ENCODE results near the gene NOS1AP.

Gene NOS1AP

DNA sequence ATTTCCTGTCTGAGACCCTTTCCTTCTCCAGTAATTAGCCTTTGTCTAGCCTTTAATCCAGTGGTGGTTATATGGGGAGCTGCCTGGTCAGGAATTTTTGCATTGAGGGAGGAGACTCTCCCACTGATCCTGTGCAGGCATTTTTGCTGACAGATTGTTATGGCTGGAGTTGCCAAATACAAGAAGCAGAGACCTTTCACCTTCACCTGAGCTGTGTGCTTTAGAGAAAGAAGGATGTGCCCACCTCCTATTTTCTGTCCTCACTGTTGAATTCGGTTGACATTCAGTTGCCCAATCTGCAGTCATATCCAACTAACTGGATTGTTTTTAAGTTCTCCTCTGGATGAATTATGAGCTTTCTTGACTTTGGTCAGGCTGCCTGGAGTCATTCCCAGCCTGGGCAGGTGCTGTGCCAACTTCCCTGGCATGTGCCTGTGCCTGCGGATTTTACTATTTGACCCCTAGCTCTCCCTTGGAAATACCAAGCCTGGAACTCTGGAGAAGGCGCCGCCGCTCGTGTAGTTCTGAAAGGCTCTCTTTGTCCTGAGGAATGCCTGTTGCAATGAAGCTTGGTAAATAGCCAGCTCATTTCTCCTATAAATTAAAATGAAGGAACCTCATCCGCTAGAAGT is 143.9 kb downstream of the NOS1AP start:
- Mint-ChIP-seq H3K27ac (no peak overlapping the region), H3K36me3 (no peaks in the 10 kb centered on the region), H3K9me3 (no peaks in the 10 kb centered on the region), H3K4me3 (no peak overlapping the region), H3K4me1 (no peaks in the 10 kb centered on the region)
- DNase-seq (ENCODE audit: low spot score in 2 of 2), result no peak
- ATAC-seq, result no peak

DNA sequence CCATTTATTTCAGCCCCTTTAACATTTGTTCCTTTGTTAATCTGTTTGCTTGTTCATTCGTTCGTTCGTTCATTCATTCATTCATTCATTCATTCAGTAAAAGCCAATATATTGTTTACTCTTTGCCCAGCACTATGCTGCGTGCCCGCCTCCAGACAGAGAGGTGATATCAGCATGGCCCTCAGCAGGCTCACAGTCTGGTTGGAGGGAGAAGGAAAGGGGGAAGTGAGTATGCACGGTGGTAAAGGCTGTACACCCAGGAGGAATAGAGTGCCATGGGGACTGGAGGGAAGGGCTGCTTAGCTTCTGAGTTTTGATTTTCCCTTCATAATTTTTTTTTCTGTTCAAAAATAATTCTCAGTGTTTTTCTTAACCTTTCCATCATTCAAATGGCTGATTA is 144.7 kb downstream of the NOS1AP start:
- no peak overlapping the region for H3K27ac Mint-ChIP-seq
- no peaks in the 10 kb centered on the region for H3K36me3 Mint-ChIP-seq
- DNase-seq (ENCODE audit: low spot score in 2 of 2), result no peak
- H3K9me3 Mint-ChIP-seq, result no peaks in the 10 kb centered on the region
- ATAC-seq, result no peak
- no peaks in the 10 kb centered on the region for H3K4me1 Mint-ChIP-seq
- H3K4me3 Mint-ChIP-seq, result no peak overlapping the region

DNA sequence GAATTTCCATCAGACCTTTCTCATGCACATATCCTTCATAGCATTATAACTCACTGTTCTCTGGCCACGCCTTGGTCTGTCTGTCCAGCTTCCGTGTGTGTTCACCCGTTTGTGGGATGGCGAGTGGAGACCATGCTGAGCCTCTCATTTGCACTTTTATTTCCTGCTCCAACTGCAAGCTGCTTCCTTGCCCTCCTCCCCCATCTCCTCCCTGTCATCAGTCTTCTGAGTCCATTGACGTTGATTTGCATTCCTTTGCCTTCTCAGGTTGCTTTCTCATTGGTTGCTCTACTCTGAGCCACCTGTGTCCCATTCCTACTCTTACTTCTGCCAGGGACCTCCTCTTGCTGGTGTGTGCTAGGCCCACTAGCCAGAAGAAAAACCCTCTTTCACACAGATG is 146.4 kb downstream of the NOS1AP start:
- H3K4me1 Mint-ChIP-seq, result no peaks in the 10 kb centered on the region
- no peak overlapping the region for H3K4me3 Mint-ChIP-seq
- no peak overlapping the region for H3K27ac Mint-ChIP-seq
- no peak for ATAC-seq
- H3K9me3 Mint-ChIP-seq, result no peaks in the 10 kb centered on the region
- no peak for DNase-seq (ENCODE audit: low spot score in 2 of 2)
- H3K36me3 Mint-ChIP-seq, result no peaks in the 10 kb centered on the region

DNA sequence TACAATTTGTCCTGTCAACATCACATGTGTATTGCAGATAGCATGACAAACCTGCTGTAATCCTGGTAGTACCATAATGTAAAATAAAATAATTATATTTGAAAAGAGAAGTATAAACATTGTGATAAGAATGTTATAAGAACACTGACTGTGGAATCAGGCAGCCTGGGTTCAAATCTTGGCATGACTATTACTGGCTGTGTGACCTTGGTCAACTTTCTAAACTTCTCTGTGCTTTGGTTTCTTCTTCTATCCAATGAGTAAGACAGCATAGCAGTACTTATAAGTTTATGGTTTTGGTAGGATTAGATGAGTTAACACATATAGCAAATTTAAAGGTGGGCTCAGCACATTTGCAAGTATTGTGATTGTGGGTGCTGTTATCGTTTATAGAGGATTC is 147.1 kb downstream of the NOS1AP start:
- no peak for ATAC-seq
- Mint-ChIP-seq H3K27ac (no peak overlapping the region), H3K36me3 (no peaks in the 10 kb centered on the region), H3K4me1 (no peaks in the 10 kb centered on the region), H3K4me3 (no peak overlapping the region), H3K9me3 (no peaks in the 10 kb centered on the region)
- no peak for DNase-seq (ENCODE audit: low spot score in 2 of 2)

DNA sequence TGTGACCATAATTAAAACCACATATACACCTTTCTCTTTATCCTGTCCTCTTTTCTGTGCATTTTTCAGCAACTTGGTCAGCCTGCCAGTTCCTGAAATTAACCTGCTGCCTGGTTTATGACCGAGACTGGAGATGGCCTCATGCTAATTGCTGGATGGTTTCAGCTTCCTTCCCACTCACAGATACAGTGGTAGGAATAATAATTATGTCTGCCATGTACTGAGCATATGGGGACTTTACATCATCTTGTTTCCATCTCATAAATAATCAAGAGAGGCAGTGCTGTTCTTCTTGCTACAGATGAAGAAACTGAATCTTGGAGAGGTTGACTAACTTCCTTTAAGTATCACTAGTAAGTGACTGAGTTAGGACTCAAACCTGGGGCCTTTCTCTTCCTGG is 148.2 kb downstream of the NOS1AP start:
- DNase-seq (ENCODE audit: low spot score in 2 of 2), result no peak
- Mint-ChIP-seq H3K4me1 (no peaks in the 10 kb centered on the region), H3K4me3 (no peak overlapping the region), H3K27ac (no peak overlapping the region), H3K9me3 (no peaks in the 10 kb centered on the region), H3K36me3 (no peaks in the 10 kb centered on the region)
- ATAC-seq, result no peak

DNA sequence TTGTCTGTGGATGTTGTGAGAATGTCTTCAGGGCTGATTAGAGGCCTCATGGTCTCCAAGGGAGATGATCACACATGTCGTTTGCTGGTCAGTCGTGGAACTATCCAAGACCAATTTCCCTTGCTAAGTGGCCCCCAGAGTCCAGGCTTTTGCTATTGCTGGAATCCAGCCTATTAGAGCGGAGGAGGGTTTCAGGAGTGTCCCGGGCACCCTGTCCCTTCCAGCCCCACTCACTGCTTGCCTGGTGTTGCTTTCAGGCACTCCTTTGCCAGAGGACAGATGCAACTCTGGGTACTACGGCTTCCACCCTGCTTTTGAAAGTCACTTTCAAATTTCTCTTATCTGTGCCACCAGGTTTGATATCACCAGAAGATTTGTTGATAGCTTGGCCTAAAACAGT is 149.1 kb downstream of the NOS1AP start:
- DNase-seq (ENCODE audit: low spot score in 2 of 2), result no peak
- no peak overlapping the region for H3K27ac Mint-ChIP-seq
- no peaks in the 10 kb centered on the region for H3K36me3 Mint-ChIP-seq
- ATAC-seq, result no peak
- no peak overlapping the region for H3K4me3 Mint-ChIP-seq
- no peaks in the 10 kb centered on the region for H3K9me3 Mint-ChIP-seq
- no peaks in the 10 kb centered on the region for H3K4me1 Mint-ChIP-seq

DNA sequence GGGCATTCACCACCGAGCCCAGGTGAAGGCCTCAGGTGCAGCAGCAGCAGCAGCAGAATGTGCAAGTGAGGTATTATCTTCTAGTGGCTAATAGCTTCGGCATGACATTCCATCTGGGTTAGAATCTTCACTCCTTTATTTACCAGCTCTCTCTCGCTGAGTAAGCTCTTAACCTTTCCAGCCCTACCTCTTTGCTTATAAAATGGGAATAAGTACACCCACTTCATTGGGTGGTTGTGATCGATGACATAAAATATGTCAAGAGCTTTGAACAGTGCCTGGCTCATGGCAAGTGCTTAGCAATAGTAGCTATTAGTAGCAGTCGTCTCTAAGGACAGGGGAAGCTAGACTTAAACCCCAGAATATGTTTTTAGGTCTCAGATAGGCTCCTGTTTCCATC is 149.5 kb downstream of the NOS1AP start:
- ATAC-seq (no peak), DNase-seq (ENCODE audit: low spot score in 2 of 2) (no peak)
- Mint-ChIP-seq H3K4me1 (no peaks in the 10 kb centered on the region), H3K36me3 (no peaks in the 10 kb centered on the region), H3K27ac (no peak overlapping the region), H3K9me3 (no peaks in the 10 kb centered on the region), H3K4me3 (no peak overlapping the region)

DNA sequence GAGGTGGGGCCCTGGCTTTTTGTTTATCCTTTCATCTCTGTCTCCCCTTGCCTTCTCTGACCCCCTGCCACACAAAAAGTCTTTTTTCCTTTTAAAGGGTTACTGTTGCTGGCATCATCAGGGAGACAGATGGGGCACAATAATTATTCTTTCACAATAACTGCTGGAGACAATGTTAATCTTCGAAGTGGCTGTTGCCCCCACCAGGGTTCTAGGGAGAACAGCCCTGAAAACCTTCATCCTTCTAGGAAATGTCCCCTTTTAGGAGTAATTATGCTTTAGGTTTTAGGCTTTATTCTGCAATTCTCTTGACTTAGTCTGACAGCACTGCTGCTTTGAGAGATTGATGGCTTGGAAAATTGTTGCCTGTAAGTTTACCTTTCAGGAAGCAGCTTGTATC is 150.0 kb downstream of the NOS1AP start:
- H3K36me3 Mint-ChIP-seq, result no peaks in the 10 kb centered on the region
- ATAC-seq (no peak), DNase-seq (ENCODE audit: low spot score in 2 of 2) (no peak)
- no peak overlapping the region for H3K4me3 Mint-ChIP-seq
- no peaks in the 10 kb centered on the region for H3K9me3 Mint-ChIP-seq
- no peak overlapping the region for H3K27ac Mint-ChIP-seq
- no peaks in the 10 kb centered on the region for H3K4me1 Mint-ChIP-seq

DNA sequence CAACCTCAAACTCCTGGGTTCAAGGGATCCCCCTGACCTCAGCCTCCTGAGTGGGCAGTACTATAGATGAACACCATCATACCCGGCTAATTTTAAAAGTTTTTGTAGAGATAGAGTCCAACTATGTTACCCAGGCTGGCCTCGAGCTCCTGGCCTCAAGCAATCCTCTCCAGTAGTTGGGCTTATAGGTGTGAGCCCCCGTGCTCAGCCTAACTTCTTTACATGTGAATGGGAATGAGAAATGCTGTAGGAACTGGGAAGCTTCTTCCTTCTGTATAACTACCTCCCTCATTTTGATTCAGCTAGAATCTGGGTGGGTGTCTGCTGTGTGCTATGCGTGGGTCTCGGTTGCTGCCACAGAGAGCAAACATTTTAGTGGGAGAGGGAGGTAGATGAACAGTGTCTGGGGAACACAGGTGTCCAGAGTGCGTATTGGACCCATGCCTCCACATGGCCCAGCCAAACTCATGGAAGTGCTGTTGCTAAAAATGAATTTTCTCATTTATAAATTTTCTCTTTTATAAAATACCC is 150.6 kb downstream of the NOS1AP start:
- Mint-ChIP-seq H3K4me3 (no peak overlapping the region), H3K36me3 (no peaks in the 10 kb centered on the region), H3K9me3 (no peaks in the 10 kb centered on the region), H3K27ac (no peak overlapping the region), H3K4me1 (no peaks in the 10 kb centered on the region)
- ATAC-seq (no peak), DNase-seq (ENCODE audit: low spot score in 2 of 2) (no peak)

DNA sequence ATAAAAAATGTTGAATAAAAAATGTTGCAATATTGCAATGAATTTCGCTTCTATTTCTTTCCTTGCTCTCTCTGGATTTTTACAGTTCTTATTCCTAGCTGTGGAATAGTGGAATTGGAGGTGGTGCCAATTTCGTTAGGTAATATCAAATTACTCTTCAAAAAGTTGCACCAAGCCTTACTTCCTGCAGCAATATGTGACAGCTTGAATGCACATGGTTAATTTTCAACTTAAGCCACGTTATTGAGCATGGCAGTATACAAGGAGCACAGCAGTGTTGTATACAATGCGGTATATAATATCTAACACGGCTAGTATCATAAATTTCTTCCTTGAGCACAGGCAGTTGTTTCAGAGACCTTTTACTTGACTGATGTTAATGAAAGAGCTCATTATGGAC is 152.5 kb downstream of the NOS1AP start:
- no peaks in the 10 kb centered on the region for H3K9me3 Mint-ChIP-seq
- H3K36me3 Mint-ChIP-seq, result no peaks in the 10 kb centered on the region
- no peak overlapping the region for H3K4me3 Mint-ChIP-seq
- no peaks in the 10 kb centered on the region for H3K4me1 Mint-ChIP-seq
- H3K27ac Mint-ChIP-seq, result no peak overlapping the region
- ATAC-seq (no peak), DNase-seq (ENCODE audit: low spot score in 2 of 2) (no peak)

DNA sequence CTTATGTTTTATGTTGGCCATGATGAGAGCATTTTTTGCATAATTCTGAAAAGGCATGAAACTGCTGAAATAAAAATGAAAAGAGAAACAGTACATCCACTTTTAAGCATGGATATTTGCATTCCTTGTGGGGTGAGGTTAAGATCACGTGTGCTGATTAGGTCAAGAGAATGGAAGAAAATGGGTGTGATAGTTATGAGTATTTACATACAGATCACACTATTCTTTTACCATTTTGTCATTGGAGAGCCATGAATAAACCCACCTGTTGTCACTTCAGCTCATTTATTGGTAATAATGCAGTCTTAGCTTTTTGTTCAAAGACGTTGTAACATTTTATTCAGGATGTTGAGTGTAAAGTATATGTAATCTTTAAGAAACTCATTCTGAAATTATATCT is 153.2 kb downstream of the NOS1AP start:
- Mint-ChIP-seq H3K9me3 (no peaks in the 10 kb centered on the region), H3K27ac (no peak overlapping the region), H3K36me3 (no peaks in the 10 kb centered on the region), H3K4me1 (no peaks in the 10 kb centered on the region), H3K4me3 (no peak overlapping the region)
- ATAC-seq (no peak), DNase-seq (ENCODE audit: low spot score in 2 of 2) (no peak)

DNA sequence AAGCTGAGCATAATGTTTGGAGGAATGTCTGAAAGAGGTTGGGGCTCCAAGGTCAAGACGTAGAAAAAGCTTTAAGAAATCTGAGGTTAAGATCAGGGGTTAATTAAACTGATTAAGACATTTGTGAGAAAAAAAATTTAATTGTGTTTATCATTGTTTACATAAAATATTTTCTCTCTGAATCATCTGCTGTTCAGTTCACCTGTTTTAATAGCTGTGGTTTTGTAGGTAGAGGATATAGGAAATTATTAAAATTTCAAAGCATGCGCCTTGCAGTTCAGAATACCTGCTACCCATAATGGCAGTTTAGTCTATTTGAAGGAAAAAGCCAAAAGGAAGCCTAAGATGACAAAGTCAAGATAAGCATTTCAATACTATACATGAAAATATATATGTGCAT is 154.0 kb downstream of the NOS1AP start:
- ATAC-seq (no peak), DNase-seq (ENCODE audit: low spot score in 2 of 2) (no peak)
- H3K9me3 Mint-ChIP-seq, result no peaks in the 10 kb centered on the region
- no peaks in the 10 kb centered on the region for H3K36me3 Mint-ChIP-seq
- H3K4me3 Mint-ChIP-seq, result no peak overlapping the region
- H3K4me1 Mint-ChIP-seq, result no peaks in the 10 kb centered on the region
- H3K27ac Mint-ChIP-seq, result no peak overlapping the region

DNA sequence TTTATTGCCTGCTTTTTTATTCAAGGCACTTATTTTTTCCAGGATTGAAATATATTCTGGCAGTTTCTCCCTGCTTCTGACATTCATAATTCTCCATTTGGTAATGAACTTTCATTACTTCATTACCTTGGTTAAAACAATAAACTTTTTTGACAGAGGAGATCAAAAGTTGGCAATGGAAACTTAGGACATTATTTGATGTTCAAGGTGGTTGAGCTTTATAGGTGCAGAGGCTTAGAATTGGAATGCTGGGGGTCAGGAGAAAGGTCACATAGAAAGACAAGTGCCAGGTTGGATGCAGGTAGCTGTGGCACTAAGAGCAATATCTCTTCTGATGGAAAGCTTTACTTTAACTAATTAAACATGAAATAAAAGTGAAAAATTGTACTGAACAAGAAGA is 154.8 kb downstream of the NOS1AP start:
- no peak for DNase-seq (ENCODE audit: low spot score in 2 of 2)
- no peak overlapping the region for H3K27ac Mint-ChIP-seq

DNA sequence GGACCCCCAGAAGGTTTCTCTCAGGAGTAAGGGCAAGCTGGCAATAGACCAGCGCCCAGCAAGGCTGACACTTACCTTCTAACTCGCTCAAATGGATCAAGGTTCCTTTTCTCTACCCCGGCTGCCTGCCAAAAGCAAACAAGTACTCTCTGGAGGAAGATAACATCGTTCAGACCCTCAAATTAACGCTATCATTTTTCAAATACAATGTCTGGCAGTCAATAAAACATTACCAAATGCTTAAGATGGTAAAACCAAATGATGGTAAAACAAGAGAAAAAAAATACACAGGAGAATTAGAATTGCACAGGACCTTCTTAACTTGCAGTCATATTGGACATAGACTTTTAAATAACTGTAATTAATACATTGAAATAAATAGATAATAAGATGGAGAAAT is 159.1 kb downstream of the NOS1AP start:
- H3K9me3 Mint-ChIP-seq, result no peaks in the 10 kb centered on the region
- H3K36me3 Mint-ChIP-seq, result no peaks in the 10 kb centered on the region
- no peak for DNase-seq (ENCODE audit: low spot score in 2 of 2)

More for the DNA sequence above, 154.8 kb downstream of the NOS1AP start:
- ATAC-seq, result no peak
- no peak overlapping the region for H3K4me3 Mint-ChIP-seq
- H3K36me3 Mint-ChIP-seq, result no peaks in the 10 kb centered on the region
- H3K4me1 Mint-ChIP-seq, result no peaks in the 10 kb centered on the region
- H3K9me3 Mint-ChIP-seq, result no peaks in the 10 kb centered on the region

DNA sequence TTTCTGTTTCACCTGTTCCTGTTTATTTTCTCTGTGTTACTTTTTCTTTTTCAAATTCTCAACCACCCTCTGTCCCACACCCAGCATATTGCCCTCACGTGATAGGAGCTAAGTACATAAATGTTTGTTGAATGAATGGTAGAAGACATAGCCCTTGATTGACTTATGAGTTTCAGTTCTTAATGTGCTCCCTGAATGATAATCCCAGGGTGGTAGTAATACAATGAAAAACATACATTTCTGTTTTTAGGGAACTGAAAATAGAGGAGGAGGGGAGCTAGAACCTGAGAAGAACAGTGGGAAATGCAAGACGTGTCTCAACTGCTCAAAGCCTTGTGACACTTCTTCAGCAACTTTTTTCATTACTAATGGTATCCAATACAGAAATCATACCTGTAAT is 160.1 kb downstream of the NOS1AP start:
- H3K27ac Mint-ChIP-seq, result no peak overlapping the region
- ATAC-seq, result no peak
- no peaks in the 10 kb centered on the region for H3K36me3 Mint-ChIP-seq
- H3K4me3 Mint-ChIP-seq, result no peak overlapping the region
- no peaks in the 10 kb centered on the region for H3K4me1 Mint-ChIP-seq
- DNase-seq (ENCODE audit: low spot score in 2 of 2), result no peak
- H3K9me3 Mint-ChIP-seq, result no peaks in the 10 kb centered on the region

More for the DNA sequence above, 159.1 kb downstream of the NOS1AP start:
- ATAC-seq, result no peak
- Mint-ChIP-seq H3K4me3 (no peak overlapping the region), H3K4me1 (no peaks in the 10 kb centered on the region), H3K27ac (no peak overlapping the region)

DNA sequence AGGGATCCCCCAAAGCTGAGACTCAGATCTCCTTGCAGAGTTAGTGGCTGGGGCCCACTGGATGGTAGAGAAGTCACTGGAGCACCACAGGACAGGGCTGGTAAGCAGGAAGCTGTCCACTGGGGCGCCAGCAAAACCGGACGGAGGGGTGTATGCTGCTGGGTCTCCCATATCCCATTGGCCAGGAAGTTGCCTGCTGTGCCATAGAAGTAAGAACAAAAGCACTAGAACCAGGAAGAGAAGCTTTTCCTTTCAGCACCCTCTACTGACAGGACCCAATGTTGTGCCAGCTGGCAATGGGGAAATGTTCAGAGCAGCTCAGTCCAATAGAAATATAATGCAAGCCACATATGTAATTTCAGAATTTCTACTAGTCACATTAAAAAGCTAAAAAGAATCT is 160.6 kb downstream of the NOS1AP start:
- H3K4me3 Mint-ChIP-seq, result no peak overlapping the region
- no peaks in the 10 kb centered on the region for H3K9me3 Mint-ChIP-seq
- H3K36me3 Mint-ChIP-seq, result no peaks in the 10 kb centered on the region
- no peaks in the 10 kb centered on the region for H3K4me1 Mint-ChIP-seq
- DNase-seq (ENCODE audit: low spot score in 2 of 2) (no peak), ATAC-seq (peak; percentile 16)
- H3K27ac Mint-ChIP-seq, result no peak overlapping the region

DNA sequence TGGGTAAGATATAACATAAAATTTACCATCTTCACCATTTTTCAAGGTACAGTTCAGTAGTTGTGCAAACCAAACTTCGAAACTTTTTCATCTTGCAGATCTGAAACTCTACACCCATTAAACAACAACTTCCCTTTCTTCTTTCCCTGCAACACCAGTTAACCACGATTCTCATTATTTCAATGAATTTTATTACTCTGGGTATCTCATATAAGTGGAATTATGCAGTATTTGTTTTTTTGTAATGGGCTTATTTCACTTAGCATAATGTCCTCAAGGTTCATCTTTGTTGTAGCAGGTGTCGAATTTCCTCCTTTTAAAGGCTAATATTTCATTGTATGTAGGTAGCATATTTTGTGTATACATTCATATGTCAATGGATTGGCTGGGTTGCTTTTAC is 161.0 kb downstream of the NOS1AP start:
- Mint-ChIP-seq H3K9me3 (no peaks in the 10 kb centered on the region), H3K27ac (no peak overlapping the region), H3K4me3 (no peak overlapping the region), H3K36me3 (no peaks in the 10 kb centered on the region), H3K4me1 (no peaks in the 10 kb centered on the region)
- no peak for ATAC-seq
- DNase-seq (ENCODE audit: low spot score in 2 of 2), result no peak

Measured in stimulated activated effector memory CD8-positive, alpha-beta T cell treated with anti-CD3 and anti-CD28 coated beads, Interleukin-12 subunit alpha, Interleukin-12 subunit beta, amount 100 ng/mL, for 72 hours (primary cell).